Mucosa of descending colon (tissue), 3 donors: Measurements from ENCODE around the gene CHST1. TPM values are rescaled to one million over a fixed set of nuclear protein-coding genes. Genes with fewer than 3 reads are reported as not detected.

Experiments
- ATAC-seq: fragments of 200-7000 bp; cut with Tn5 transposase; one replicate; pipeline ENCODE4 v1.9.1; 2020; ENCODE audit warnings: mild to moderate bottlenecking, moderate library complexity
- DNase-seq, 3 donors: peaks; one replicate each; pipeline ENCODE4 v3.0.0-alpha.2; 2020
- H3K36me3 ChIP-seq: fragments of 200-600 bp; one replicate; pipeline ENCODE4 v1.8.0; 2021; ENCODE audit warnings: low read depth, mild to moderate bottlenecking
- H3K4me1 ChIP-seq: fragments of 200-600 bp; one replicate; pipeline ENCODE4 v1.8.0; 2021; ENCODE audit warnings: low read depth, mild to moderate bottlenecking
- H3K4me3 ChIP-seq: fragments of 200-600 bp; one replicate; pipeline ENCODE4 v1.8.0; 2021; ENCODE audit warnings: mild to moderate bottlenecking
- H3K9me3 ChIP-seq: fragments of 200-600 bp; one replicate; pipeline ENCODE4 v1.8.0; 2021; ENCODE audit warnings: mild to moderate bottlenecking
- CTCF ChIP-seq: fragments of 200-600 bp; IDR thresholded peaks from one replicate; pipeline ENCODE4 v1.8.0; 2022; ENCODE audit warnings: antibody characterized with exemption, mild to moderate bottlenecking
- intact Hi-C, 2 donors: fragments of 100-400 bp; cut with DNase I in 1 of 2; cut with micrococcal nuclease in 1 of 2; formaldehyde crosslinking; loops; one replicate each; pipeline versions ENCODE4 v1.11.0 to v1.11.1; 2022; cut with DNase I, micrococcal nuclease
- total RNA-seq, 3 donors: library from RNA; stranded (reverse); fragmentation: NEBNext Ultra II Directional in 2 of 3; extraction: Animal tissue kit (Norgen Biotek cat#: 25700) in 2 of 3; gene quantifications; one replicate each; pipeline versions ENCODE4 v1.2.1 to v1.2.4, GENCODE V29; 2021 to 2023
- donor health status: DM: no; HTN: no; CAD: no; lungs with moderate emphysema.
- donor health status: DM: no; HTN: no; CAD: no.
- donor health status: DM: no; HTN: yes; CAD: no.

The CHST1 gene
- total RNA-seq, 3 donors from 2014 or later: 0.58 to 2.8 (median 1.4) TPM

DNA sequence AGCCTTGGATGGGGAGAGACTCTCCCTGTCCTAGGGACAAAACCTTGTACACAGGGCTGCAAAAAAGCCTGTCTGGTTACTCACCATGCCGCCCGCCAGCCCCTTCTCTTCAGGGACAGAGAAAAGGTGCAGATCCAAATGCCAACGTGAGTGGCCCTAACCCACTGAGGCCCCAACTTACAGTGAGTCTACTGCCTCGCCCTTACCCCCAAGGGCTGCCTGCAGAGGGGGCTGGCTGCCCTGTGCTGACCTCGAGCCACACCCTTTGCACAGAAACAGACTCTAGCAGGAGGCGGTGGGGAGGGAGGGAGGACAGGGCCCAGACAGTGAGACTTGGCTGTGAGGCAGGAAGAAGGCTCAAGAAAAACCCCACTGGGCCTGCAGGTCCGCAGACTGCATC lies 13.6 kb upstream of the CHST1 start:
- no peak for ATAC-seq
- H3K4me1 ChIP-seq: no peaks in the 10 kb centered on the region
- no peak for TF ChIP-seq CTCF
- H3K9me3 ChIP-seq: no peaks in the 10 kb centered on the region
- intact Hi-C loops: no loop called here
- H3K36me3 ChIP-seq: no peaks in the 10 kb centered on the region
- DNase-seq: no peak
- no peak overlapping the region for H3K4me3 ChIP-seq

DNA sequence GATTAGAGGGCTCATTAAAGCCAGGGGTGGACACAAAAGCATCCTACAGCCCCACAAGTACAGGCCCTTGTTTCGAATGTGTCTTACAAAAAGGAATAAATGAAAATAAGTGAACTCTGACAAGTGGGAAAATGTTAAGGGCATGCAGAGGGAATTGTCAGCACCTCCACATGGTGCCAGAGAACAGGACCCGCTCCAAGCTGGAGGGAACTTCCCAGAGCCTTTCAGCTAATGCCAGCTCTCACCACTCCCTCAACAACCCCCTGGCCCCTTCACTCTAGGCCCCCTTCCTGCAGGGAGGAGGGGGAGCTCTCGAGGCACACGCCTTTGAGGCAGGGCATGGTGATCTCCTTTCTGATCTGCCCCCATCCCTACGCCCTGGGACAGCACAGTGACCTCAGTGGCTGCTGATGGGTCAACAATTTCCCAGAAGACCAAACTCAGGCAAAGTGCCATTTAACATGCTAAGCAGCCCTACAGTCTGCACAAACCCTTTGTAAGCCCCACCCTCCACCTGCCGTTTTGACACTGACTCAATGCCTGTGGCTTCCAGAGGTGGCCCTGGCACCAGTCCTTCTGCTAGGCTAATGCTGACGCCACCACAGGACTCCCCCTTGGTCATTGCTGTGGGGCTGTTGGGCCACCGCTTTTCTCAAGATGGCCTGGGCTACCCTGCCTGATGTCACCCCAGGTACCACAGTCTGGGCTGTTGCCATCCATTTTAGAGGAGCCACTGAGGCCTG lies 12.5 kb upstream of the CHST1 start:
- DNase-seq (no peak), ATAC-seq (no peak)
- H3K4me1 ChIP-seq: no peaks in the 10 kb centered on the region
- H3K36me3 ChIP-seq: no peaks in the 10 kb centered on the region
- H3K9me3 ChIP-seq: no peaks in the 10 kb centered on the region
- intact Hi-C loops: no loop called here
- TF ChIP-seq CTCF: no peak
- H3K4me3 ChIP-seq: no peak overlapping the region

- intact Hi-C loops: no loop called here
- DNase-seq (no peak), ATAC-seq (no peak)
- no peaks in the 10 kb centered on the region for H3K36me3 ChIP-seq
- no peaks in the 10 kb centered on the region for H3K4me1 ChIP-seq
- H3K4me3 ChIP-seq: no peak overlapping the region
- no peaks in the 10 kb centered on the region for H3K9me3 ChIP-seq
- no peak for TF ChIP-seq CTCF
Observed at GRCh38 chr11:45676522-45677095, 11.2 kb upstream of the CHST1 start.

- intact Hi-C loops: no loop called here
- no peak for TF ChIP-seq CTCF
- Histone ChIP-seq H3K36me3 (no peaks in the 10 kb centered on the region), H3K9me3 (no peaks in the 10 kb centered on the region), H3K4me1 (no peaks in the 10 kb centered on the region), H3K4me3 (no peak overlapping the region)
- ATAC-seq (no peak), DNase-seq (no peak)
Observed at GRCh38 chr11:45675646-45676045, 10.2 kb upstream of the CHST1 start.

- Histone ChIP-seq H3K4me1 (no peaks in the 10 kb centered on the region), H3K4me3 (no peak overlapping the region), H3K9me3 (no peaks in the 10 kb centered on the region), H3K36me3 (no peaks in the 10 kb centered on the region)
- TF ChIP-seq CTCF: no peak
- no peak for ATAC-seq
- DNase-seq: no peak
- intact Hi-C loops: no loop called here
Observed at GRCh38 chr11:45674481-45675190, 9.2 kb upstream of the CHST1 start.
